Endothelial cell of umbilical vein (primary cell): Measurements from ENCODE around the gene SYTL4. TPM values are rescaled to one million over a fixed set of nuclear protein-coding genes. Genes with fewer than 3 reads are reported as not detected.
A peak's percentile ranks its signal among the peaks of the same experiment; 100 is the strongest.

ENCODE experiments used
- BruUV-seq: library from RNA; stranded (reverse); fragments of 400-500 nt; replicated peaks from 2 replicates; lab custom pipeline; 2021; lab: Mats Ljungman, UMichigan
- CTCF ChIA-PET: fragments of 300-600, 350-600 bp; sonication (Branson Sonifier 250); formaldehyde crosslinking; loops from one replicate; lab custom pipeline; 2021; ENCODE audit warnings: antibody characterized with exemption, inconsistent platforms; lab: Charles Lee
- POLR2A ChIA-PET: fragments of 300-600, 350-600 bp; sonication (Branson Sonifier 250); formaldehyde crosslinking; loops from one replicate; lab custom pipeline; 2021; ENCODE audit warnings: antibody characterized with exemption, inconsistent platforms; lab: Charles Lee
- DNase-seq: peaks from one replicate; pipeline ENCODE4 v3.0.0-alpha.2; 2011; ENCODE audit warnings: low read depth, low spot score
- FAIRE-seq: peaks from 2 replicates; lab custom pipeline; 2011; peaks lifted over from hg19 to GRCh38; lab: Jason Lieb, UNC
- H2AFZ ChIP-seq: 2 replicates; pipeline ENCODE4 v1.6.0; 2012; ENCODE audit warnings: low read depth, low read length, control low read depth, inconsistent platforms
- H3K27ac ChIP-seq: 2 replicates; pipeline ENCODE4 v1.5.1; 2011; ENCODE audit warnings: low read depth, mild to moderate bottlenecking, control low read depth, low read length, moderate library complexity; ENCODE audit not compliant: insufficient read depth
- H3K27me3 ChIP-seq, 2 experiments: 2 replicates each; pipeline versions ENCODE4 v1.6.0 to v1.6.1; 2011; ENCODE audit warnings: low read length in 2 of 2, mixed read lengths in 1 of 2; ENCODE audit not compliant: control insufficient read depth in 2 of 2, insufficient read depth in 2 of 2
- H3K36me3 ChIP-seq, 2 experiments: 2 replicates in 1 of 2; 3 replicates in 1 of 2; pipeline ENCODE4 v1.5.1; 2011; ENCODE audit warnings: low read length in 2 of 2, mild to moderate bottlenecking in 1 of 2, moderate library complexity in 1 of 2; ENCODE audit not compliant: control insufficient read depth in 2 of 2, insufficient read depth in 2 of 2; ENCODE audit errors: extremely low read depth in 1 of 2
- H3K4me1 ChIP-seq: 3 replicates; pipeline ENCODE4 v1.5.1; 2011; ENCODE audit warnings: mild to moderate bottlenecking, low read length; ENCODE audit not compliant: control insufficient read depth, insufficient read depth; ENCODE audit errors: extremely low read depth
- H3K4me2 ChIP-seq: 2 replicates; pipeline ENCODE4 v1.6.1; 2011; ENCODE audit warnings: low read length, control low read depth, mixed read lengths; ENCODE audit not compliant: insufficient read depth
- H3K4me3 ChIP-seq, 3 experiments: fragments of 200-600 bp in 1 of 3; sonication (generic), shearing (Covaris generic) in 1 of 3; replicated peaks in 1 of 3; 2 replicates each; pipeline ENCODE4 v1.5.1; 2011 to 2016; ENCODE audit warnings: control low read depth in 3 of 3, low read length in 3 of 3, mild to moderate bottlenecking in 2 of 3, inconsistent platforms in 1 of 3, low read depth in 1 of 3, moderate library complexity in 1 of 3; ENCODE audit not compliant: insufficient read depth in 1 of 3
- H3K79me2 ChIP-seq: 2 replicates; pipeline ENCODE4 v1.6.0; 2012; ENCODE audit warnings: low read length, inconsistent platforms; ENCODE audit not compliant: control insufficient read depth, insufficient read depth
- H3K9ac ChIP-seq: replicated peaks from 2 replicates; pipeline ENCODE3; 2011; ENCODE audit warnings: low read length, control low read depth; ENCODE audit not compliant: insufficient read depth; ENCODE audit errors: extremely low read depth
- H3K9me1 ChIP-seq: replicated peaks from 3 replicates; pipeline ENCODE4 v1.6.0; 2011; ENCODE audit warnings: mild to moderate bottlenecking, low read length; ENCODE audit not compliant: control insufficient read depth, insufficient read depth; ENCODE audit errors: extremely low read depth
- H3K9me3 ChIP-seq: replicated peaks from 2 replicates; pipeline ENCODE4 v1.5.1; 2012; ENCODE audit warnings: low read length, inconsistent platforms; ENCODE audit not compliant: control insufficient read depth, insufficient read depth
- H4K20me1 ChIP-seq: replicated peaks from 2 replicates; pipeline ENCODE3; 2011; ENCODE audit warnings: mild to moderate bottlenecking, low read length; ENCODE audit not compliant: control insufficient read depth, insufficient read depth; ENCODE audit errors: extremely low read depth
- EZH2 ChIP-seq: IDR thresholded peaks from 2 replicates; pipeline ENCODE4 v1.6.1; 2012; ENCODE audit warnings: borderline replicate concordance, low read depth, mild to moderate bottlenecking, moderate library complexity, low read length, inconsistent platforms; ENCODE audit not compliant: severe bottlenecking
- FOS ChIP-seq: IDR thresholded peaks from 2 replicates; pipeline ENCODE4 v1.6.1; 2011; ENCODE audit warnings: mild to moderate bottlenecking, low read length, moderate library complexity, borderline replicate concordance; ENCODE audit not compliant: insufficient read depth
- GATA2 ChIP-seq: IDR thresholded peaks from 2 replicates; pipeline ENCODE4 v1.7.0; 2011; ENCODE audit warnings: low read depth, mild to moderate bottlenecking, moderate library complexity, mixed read lengths, low read length; ENCODE audit not compliant: insufficient read length, insufficient read depth
- JUN ChIP-seq: IDR thresholded peaks from 2 replicates; pipeline ENCODE4 v1.6.1; 2011; ENCODE audit warnings: borderline replicate concordance, low read depth; ENCODE audit not compliant: insufficient read length, insufficient read depth
- MYC ChIP-seq: IDR thresholded peaks from one replicate; pipeline ENCODE4 v1.6.1; 2011; ENCODE audit warnings: mild to moderate bottlenecking, low read depth, low read length
- POLR2A ChIP-seq: IDR thresholded peaks from 2 replicates; pipeline ENCODE4 v1.6.1; 2012; ENCODE audit warnings: low read depth, mild to moderate bottlenecking, control low read depth, low read length
- POLR2AphosphoS5 ChIP-seq: IDR thresholded peaks from 2 replicates; pipeline ENCODE4 v1.6.1; 2012; ENCODE audit warnings: low read depth, mild to moderate bottlenecking, control low read depth, low read length, moderate library complexity; ENCODE audit not compliant: insufficient read depth
- dilution Hi-C: fragments of 300-500 bp; cut with MboI; formaldehyde crosslinking; loops from one replicate; pipeline ENCODE4 v1.15.0; 2019; ENCODE audit warnings: low sequenced_read_pairs; ENCODE audit not compliant: extremely low pct_ligation_motif_present
- intact Hi-C: fragments of 100-400 bp; cut with micrococcal nuclease; formaldehyde crosslinking; loops from one replicate; pipeline ENCODE4 v1.10.0; 2022
- polyA plus RNA-seq, 4 experiments: library from polyadenylated mRNA; depleted of rRNA in 3 of 4; stranded (reverse) in 3 of 4; unstranded in 1 of 4; fragments of >200 nt; gene quantifications; 2 replicates each; pipeline versions ENCODE4 v1.2.1 to v1.2.3, GENCODE V29; 2011 to 2012; ENCODE audit warnings: missing spikeins in 1 of 4
- total RNA-seq: library from RNA; stranded (reverse); gene quantifications from 2 replicates; pipeline ENCODE4 v1.2.3, GENCODE V29; 2021
- TF ChIP-seq, protein P1 (sequence below): IDR thresholded peaks from 2 replicates; pipeline ENCODE4 v1.6.1; 2011; ENCODE audit not compliant: insufficient read depth, insufficient read length
- TF ChIP-seq, protein P2 (sequence below), 2 donors: IDR thresholded peaks; 1 replicate in 1 of 2; 2 replicates in 1 of 2; pipeline ENCODE4 v1.5.1; 2011; ENCODE audit warnings: low read length in 2 of 2, mild to moderate bottlenecking in 2 of 2, moderate library complexity in 2 of 2, control low read depth in 1 of 2, inconsistent platforms in 1 of 2, low read depth in 1 of 2; ENCODE audit not compliant: insufficient read depth in 1 of 2; ENCODE audit errors: extremely low read depth in 1 of 2

Gene SYTL4
- total and polyA plus RNA-seq, 2 donors (not counting 3 experiments of a cell fraction or from before 2014, with no cell fraction given), result 25.6 to 44.1 TPM

DNA sequence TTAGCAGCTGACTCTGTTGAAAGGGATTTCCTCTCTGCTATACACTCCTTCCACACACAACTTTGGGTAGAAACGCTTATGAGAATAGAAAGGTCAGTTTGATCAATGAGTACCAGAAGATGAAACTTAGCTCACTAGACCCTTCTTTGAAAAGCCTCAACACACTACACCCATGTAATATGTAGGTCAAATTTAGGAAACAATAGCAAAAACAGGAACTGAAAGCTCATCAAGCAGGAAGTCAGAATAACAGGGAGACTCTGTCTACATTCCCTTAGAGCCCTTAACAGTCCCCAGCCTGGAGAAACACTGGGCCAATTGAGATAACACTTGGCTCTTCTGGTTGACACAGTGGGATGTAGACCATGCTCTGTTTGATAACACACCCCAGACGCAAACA is 57.2 kb downstream of the SYTL4 start:
- no peak for DNase-seq
- H3K4me1 ChIP-seq, result peaks cover 39% of the 10 kb centered on the region
- dilution Hi-C loops (no loop called here), intact Hi-C loops (loop anchor here (5.0 kb wide), 1 partner anchor 162 kb away; no protein-coding TSS in a partner anchor)
- H3K27me3 ChIP-seq, result no peaks in the 10 kb centered on the region
- H4K20me1 ChIP-seq, result no peaks in the 10 kb centered on the region
- TF ChIP-seq POLR2A, result no peak
- TF ChIP-seq JUN, result no peak
- no peak for TF ChIP-seq MYC
- no peak for TF ChIP-seq POLR2AphosphoS5
- no peak for TF ChIP-seq FOS
- TF ChIP-seq GATA2, result no peak
- TF ChIP-seq, protein P1, sequence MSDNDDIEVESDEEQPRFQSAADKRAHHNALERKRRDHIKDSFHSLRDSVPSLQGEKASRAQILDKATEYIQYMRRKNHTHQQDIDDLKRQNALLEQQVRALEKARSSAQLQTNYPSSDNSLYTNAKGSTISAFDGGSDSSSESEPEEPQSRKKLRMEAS, result no peak
- TF ChIP-seq EZH2, result no peak
- TF ChIP-seq, protein P2, sequence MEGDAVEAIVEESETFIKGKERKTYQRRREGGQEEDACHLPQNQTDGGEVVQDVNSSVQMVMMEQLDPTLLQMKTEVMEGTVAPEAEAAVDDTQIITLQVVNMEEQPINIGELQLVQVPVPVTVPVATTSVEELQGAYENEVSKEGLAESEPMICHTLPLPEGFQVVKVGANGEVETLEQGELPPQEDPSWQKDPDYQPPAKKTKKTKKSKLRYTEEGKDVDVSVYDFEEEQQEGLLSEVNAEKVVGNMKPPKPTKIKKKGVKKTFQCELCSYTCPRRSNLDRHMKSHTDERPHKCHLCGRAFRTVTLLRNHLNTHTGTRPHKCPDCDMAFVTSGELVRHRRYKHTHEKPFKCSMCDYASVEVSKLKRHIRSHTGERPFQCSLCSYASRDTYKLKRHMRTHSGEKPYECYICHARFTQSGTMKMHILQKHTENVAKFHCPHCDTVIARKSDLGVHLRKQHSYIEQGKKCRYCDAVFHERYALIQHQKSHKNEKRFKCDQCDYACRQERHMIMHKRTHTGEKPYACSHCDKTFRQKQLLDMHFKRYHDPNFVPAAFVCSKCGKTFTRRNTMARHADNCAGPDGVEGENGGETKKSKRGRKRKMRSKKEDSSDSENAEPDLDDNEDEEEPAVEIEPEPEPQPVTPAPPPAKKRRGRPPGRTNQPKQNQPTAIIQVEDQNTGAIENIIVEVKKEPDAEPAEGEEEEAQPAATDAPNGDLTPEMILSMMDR (IDR thresholded peaks at IDR 0.05; ENCODE audit: extremely low read depth in 1 of 2, insufficient read depth in 1 of 2, low read depth in 1 of 2, low read length in 2 of 2), result no peak
- no peaks in the 10 kb centered on the region for H3K79me2 ChIP-seq
- no peak for FAIRE-seq
- H3K27ac ChIP-seq, result peak overlapping the region; percentile 29
- no peaks in the 10 kb centered on the region for H3K9me3 ChIP-seq
- no peak overlapping the region for H3K9ac ChIP-seq
- ChIA-PET CTCF (interaction anchor here (0.9 to 7.2 kb wide), 6 partner anchors 9 to 94 kb away, joined by 3 to 136 read pairs (median 4); partner anchors contain the start of gene TSPAN6), POLR2A (no interaction called here)
- no peak overlapping the region for H3K4me2 ChIP-seq
- no TSS peak for BruUV-seq
- no peak overlapping the region for H3K4me3 ChIP-seq
- no peaks in the 10 kb centered on the region for H3K9me1 ChIP-seq
- peaks cover 10 to 12% of the 10 kb centered on the region in 2 experiments for H3K36me3 ChIP-seq
- H2AFZ ChIP-seq, result no peak overlapping the region
